Prostate gland (tissue), 2 donors: Measurements from ENCODE around the gene AK8. TPM values are rescaled to one million over a fixed set of nuclear protein-coding genes. Genes with fewer than 3 reads are reported as not detected.
A peak's percentile ranks its signal among the peaks of the same experiment; 100 is the strongest.

Source experiments
- DNase-seq: peaks from one replicate; pipeline ENCODE4 v3.0.0-alpha.2; 2019; ENCODE audit warnings: low spot score
- H3K27ac ChIP-seq, 2 donors: fragments of 200-600 bp; sonication (generic); 2 replicates each; pipeline ENCODE4 v1.5.1; 2017 to 2019
- H3K27me3 ChIP-seq: fragments of 200-600 bp; sonication (generic); replicated peaks from 2 replicates; pipeline ENCODE4 v1.5.1; 2019; ENCODE audit not compliant: insufficient read depth
- H3K36me3 ChIP-seq, 2 donors: fragments of 200-600 bp; sonication (generic); 1 replicate in 1 of 2; 2 replicates in 1 of 2; pipeline versions ENCODE4 v1.5.1 to v1.8.1; 2017 to 2019
- H3K4me1 ChIP-seq: fragments of 200-600 bp; sonication (generic); replicated peaks from 2 replicates; pipeline ENCODE4 v1.5.1; 2019
- H3K4me3 ChIP-seq, 2 donors: fragments of 200-600 bp; sonication (generic); 2 replicates each; pipeline ENCODE4 v1.5.1; 2017 to 2019
- H3K9me3 ChIP-seq: fragments of 200-600 bp; sonication (generic); 2 replicates; pipeline ENCODE4 v1.5.1; 2017
- CTCF ChIP-seq, 4 experiments: fragments of 200-600 bp in 2 of 4; fragments of 450-650 bp in 2 of 4; sonication (generic) in 2 of 4; IDR thresholded peaks; 1 replicate in 3 of 4; 2 replicates in 1 of 4; pipeline ENCODE4 v1.5.1; 2016 to 2019; ENCODE audit warnings: antibody characterized with exemption in 4 of 4, mild to moderate bottlenecking in 2 of 4, moderate library complexity in 2 of 4
- POLR2A ChIP-seq: fragments of 450-650 bp; IDR thresholded peaks from one replicate; pipeline ENCODE4 v1.6.1; 2016; ENCODE audit warnings: antibody characterized with exemption, mild to moderate bottlenecking
- POLR2AphosphoS5 ChIP-seq: sonication (generic); formaldehyde crosslinking; IDR thresholded peaks from one replicate; pipeline ENCODE4 v1.6.1; 2017; ENCODE audit warnings: antibody characterized with exemption
- WGBS: methylation state at CpG from one replicate; pipeline ENCODE4 v1.1.5; 2018; 5-methylcytosine and 5-hydroxymethylcytosine counted together
- intact Hi-C: fragments of 100-400 bp; cut with DNase I; formaldehyde crosslinking; loops from one replicate; pipeline ENCODE4 v1.14.2; 2022
- total RNA-seq, 2 donors: library from RNA; depleted of rRNA; stranded (reverse); fragments of >200 nt; gene quantifications; one replicate each; pipeline ENCODE4 v1.1.0, GENCODE V29; 2016

The AK8 gene
- total RNA-seq, 2 donors from 2014 or later, result 3.3 to 4.1 TPM

- Histone ChIP-seq H3K27ac (no peak overlapping the region), H3K4me3 (no peak overlapping the region), H3K9me3 (no peaks in the 10 kb centered on the region), H3K36me3 (no peaks in the 10 kb centered on the region), H3K27me3 (no peaks in the 10 kb centered on the region), H3K4me1 (peaks cover 3% of the 10 kb centered on the region)
- intact Hi-C loops, result loop anchor here (10.0 kb wide), 2 partner anchors 70 to 200 kb away; partner anchors contain the start of genes GTF3C4 and TSC1
- TF ChIP-seq CTCF (IDR thresholded peaks at IDR 0.05), result no peak
- TF ChIP-seq POLR2A, result no peak
- no peak for TF ChIP-seq POLR2AphosphoS5
- 79% methylated on average over 5 of the region's 5 CpGs for WGBS
- no peak for DNase-seq
These were observed 2.9 kb downstream of the AK8 start for GRCh38 chr9:132875159-132875558.

- intact Hi-C loops, result loop anchor here (10.0 kb wide), 2 partner anchors 71 to 199 kb away; partner anchors contain the start of genes GTF3C4 and TSC1
- no peak for DNase-seq
- peaks cover 3% of the 10 kb centered on the region for H3K4me1 ChIP-seq
- no peaks in the 10 kb centered on the region for H3K27me3 ChIP-seq
- no peaks in the 10 kb centered on the region for H3K36me3 ChIP-seq
- TF ChIP-seq POLR2A, result no peak
- TF ChIP-seq POLR2AphosphoS5, result no peak
- no peak for TF ChIP-seq CTCF (IDR thresholded peaks at IDR 0.05)
- no peak overlapping the region for H3K27ac ChIP-seq
- H3K9me3 ChIP-seq, result no peaks in the 10 kb centered on the region
- H3K4me3 ChIP-seq, result no peak overlapping the region
- WGBS, result 82% methylated on average over 7 of the region's 7 CpGs
These were observed 4.7 kb downstream of the AK8 start for GRCh38 chr9:132873403-132873802.

GRCh38 chr9:132869266-132869665 lies 8.8 kb downstream of the AK8 start:
- no peak for DNase-seq
- no peak overlapping the region for H3K4me3 ChIP-seq
- no peak overlapping the region for H3K27ac ChIP-seq
- no peaks in the 10 kb centered on the region for H3K36me3 ChIP-seq
- H3K27me3 ChIP-seq, result no peaks in the 10 kb centered on the region
- no peak for TF ChIP-seq POLR2A
- no peak for TF ChIP-seq POLR2AphosphoS5
- TF ChIP-seq CTCF (IDR thresholded peaks at IDR 0.05), result no peak
- no peaks in the 10 kb centered on the region for H3K9me3 ChIP-seq
- intact Hi-C loops, result no loop called here
- 98% methylated on average over 9 of the region's 9 CpGs for WGBS
- H3K4me1 ChIP-seq, result peaks cover 8% of the 10 kb centered on the region

GRCh38 chr9:132866898-132867297 lies 11.2 kb downstream of the AK8 start:
- TF ChIP-seq POLR2AphosphoS5 (no peak), POLR2A (no peak), CTCF (IDR thresholded peaks at IDR 0.05) (no peak)
- intact Hi-C loops, result no loop called here
- peaks cover 9% of the 10 kb centered on the region for H3K4me1 ChIP-seq

GRCh38 chr9:132864691-132865090 lies 13.4 kb downstream of the AK8 start:
- intact Hi-C loops, result no loop called here
- DNase-seq, result peak; percentile 24
- no peaks in the 10 kb centered on the region for H3K27me3 ChIP-seq
- TF ChIP-seq POLR2A (no peak), POLR2AphosphoS5 (peak; percentile 39)
- WGBS, result 51% methylated on average over 8 of the region's 8 CpGs
- H3K4me3 ChIP-seq, result no peak overlapping the region
- no peaks in the 10 kb centered on the region for H3K36me3 ChIP-seq
- H3K27ac ChIP-seq, result no peak overlapping the region
- no peaks in the 10 kb centered on the region for H3K9me3 ChIP-seq
- peaks cover 6% of the 10 kb centered on the region for H3K4me1 ChIP-seq

More at GRCh38 chr9:132866898-132867297, 11.2 kb downstream of the AK8 start:
- 76% methylated on average over 8 of the region's 8 CpGs for WGBS
- Histone ChIP-seq H3K9me3 (no peaks in the 10 kb centered on the region), H3K27me3 (no peaks in the 10 kb centered on the region), H3K4me3 (no peak overlapping the region), H3K36me3 (no peaks in the 10 kb centered on the region), H3K27ac (no peak overlapping the region)
- DNase-seq, result no peak
